ENCODE measurements around the gene ASTN1.
"Not testable (repeated sequence)": the region's sequence is repeated elsewhere in the genome, so short reads cannot be mapped to it uniquely, and the experiment has no call there.

ASTN1 gene

DNA sequence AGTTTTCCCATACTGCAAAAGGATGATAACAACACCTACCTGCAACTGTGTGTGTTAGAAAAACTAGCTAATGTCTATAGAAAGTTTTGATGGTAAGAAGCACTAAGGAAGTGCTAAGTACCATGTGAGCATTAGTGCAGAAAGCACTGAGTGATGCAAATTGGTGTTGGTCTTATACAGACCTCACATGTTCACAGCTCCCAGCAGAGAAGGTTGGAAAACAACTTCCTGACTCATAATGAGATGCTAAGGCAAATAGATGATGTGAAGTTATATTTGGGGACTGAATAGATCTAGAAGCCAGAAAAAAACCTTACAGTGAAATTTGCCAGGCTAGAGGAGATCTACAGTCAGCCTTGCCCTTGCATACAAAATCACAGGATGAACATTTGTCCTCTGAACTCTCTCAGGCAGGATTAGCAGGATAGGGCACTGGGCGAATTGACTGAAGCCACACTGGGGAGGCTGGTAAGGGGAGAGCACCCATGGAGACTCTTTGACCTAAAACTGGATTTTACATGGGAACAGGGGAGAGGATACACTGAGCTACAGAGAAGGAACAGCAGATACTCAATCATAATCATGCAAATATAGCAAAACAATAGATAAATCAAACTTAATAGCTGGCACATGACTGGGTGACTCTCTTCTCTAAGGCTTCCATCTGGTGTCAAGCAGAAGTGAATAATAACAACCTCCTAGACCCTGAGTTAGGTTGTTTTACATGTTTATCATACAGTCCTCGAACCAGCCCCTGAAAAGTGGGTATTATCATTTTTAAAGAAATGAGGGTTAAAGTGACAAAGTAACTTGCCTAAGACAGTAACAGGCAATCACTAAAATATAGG lies 61.3 kb downstream of the ASTN1 start:
- no peak for DNase-seq

DNA sequence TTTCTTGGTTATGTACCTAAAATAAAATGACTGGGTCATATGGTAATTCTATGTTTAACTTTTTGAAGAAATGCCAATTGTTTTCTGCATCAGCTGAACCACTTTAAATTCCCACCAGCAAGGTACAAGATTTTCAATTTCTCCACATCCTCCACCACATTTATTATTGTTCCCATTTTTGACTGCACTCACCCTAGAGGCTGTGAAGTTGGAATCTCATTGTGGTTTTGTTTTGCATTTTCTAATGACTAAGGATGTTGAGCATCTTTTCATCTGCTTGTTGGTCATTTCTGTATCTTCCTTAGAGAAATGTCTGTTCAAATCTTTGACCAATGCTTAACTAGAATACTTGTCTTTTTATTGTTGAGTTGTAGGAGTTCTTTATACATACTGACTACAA lies 72.5 kb downstream of the ASTN1 start:
- no peak for DNase-seq

DNA sequence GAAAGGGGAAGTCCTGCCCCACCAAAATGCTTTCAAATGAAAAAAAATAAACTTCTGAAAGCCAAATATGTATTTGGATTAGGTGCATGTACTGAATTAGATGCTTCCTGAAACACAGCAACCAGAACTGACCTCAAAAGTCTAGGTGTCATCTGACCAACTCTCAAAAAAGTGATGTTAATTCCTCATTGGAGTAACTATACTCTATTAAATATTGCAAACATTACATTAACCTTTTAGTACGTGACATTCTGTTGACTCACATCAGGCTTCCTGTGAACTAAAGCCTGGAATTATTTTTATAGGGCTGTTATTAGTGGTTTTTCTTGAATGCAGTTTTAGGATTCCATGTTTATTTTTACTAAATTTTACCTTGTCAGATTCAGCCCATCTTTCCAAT lies 73.5 kb downstream of the ASTN1 start:
- no peak for DNase-seq

DNA sequence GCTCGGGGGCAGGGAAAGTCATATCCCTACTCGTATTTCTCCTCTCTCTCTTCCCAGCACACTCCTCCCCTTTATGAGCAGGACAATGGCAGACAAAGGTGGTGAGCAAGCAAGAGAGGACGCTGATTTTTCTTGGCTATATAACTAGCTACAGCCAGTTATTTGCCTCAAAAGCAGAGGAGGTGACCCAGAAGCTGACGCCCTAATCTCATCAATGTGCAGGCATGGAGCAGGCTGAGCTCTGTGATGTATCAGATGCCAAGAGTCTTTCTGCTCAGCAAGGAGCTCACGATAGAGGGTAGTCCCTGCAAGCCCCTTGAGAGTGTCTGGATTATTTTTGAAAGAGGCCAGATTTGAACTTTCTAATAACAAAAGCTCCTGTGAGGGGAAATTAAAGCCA lies 75.5 kb downstream of the ASTN1 start:
- no peak for DNase-seq

DNA sequence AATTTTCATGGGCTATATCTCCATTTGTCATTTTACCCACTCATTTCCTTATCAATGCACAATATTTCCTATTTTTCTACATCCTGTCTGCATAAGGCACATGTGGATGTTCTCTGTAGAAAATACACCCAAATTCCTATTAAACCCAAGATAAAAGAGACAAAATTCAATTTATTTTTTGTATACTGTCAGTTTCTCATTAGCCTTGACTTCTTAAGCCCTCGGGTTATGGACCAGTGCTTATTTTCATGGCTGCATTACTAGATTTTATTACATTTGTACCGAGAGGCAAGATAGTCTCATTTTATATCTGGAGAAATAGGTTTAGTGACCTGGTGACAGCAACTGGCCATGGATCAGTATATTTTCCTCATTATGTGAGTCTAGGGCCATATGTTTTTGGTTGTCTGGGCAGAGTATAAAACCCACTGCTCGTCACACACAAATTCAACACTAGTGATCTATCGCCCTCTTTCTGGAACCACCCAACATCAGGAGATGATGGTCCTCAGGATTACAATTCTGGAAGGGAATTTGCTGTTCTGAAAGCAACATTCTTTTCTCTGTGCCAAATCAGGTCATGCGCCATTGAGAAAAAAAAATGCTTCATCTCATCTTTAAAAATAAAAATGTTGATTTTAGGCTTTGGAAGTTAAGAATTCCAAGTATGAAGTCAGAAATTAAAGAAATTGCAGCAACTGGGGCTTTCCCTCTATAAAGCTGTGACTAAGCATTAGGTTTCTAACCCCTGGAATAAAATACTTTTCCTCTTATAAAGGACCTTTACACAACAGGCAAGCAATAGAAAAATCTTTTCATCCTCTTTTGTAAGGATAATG lies 81.4 kb downstream of the ASTN1 start:
- DNase-seq, result no peak

DNA sequence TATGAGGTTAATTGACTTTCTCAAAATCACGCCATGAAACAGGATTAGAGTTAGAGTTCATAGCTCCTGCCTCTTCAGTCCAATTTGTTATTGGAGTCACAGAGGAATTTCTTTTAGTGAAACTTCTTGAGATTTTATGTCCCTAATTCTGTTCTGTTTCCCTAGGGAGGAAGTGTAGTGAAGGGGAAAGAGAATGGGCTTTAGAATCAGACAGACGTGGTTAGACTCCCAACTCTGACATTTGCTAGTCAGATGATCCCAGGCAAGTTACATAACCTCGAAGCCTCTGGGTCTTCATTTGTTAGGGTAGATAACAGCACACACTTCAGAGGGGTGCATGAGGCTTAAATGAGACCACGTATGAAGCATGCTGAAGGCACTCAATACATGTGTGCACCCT lies 83.9 kb downstream of the ASTN1 start:
- no peak for DNase-seq

DNA sequence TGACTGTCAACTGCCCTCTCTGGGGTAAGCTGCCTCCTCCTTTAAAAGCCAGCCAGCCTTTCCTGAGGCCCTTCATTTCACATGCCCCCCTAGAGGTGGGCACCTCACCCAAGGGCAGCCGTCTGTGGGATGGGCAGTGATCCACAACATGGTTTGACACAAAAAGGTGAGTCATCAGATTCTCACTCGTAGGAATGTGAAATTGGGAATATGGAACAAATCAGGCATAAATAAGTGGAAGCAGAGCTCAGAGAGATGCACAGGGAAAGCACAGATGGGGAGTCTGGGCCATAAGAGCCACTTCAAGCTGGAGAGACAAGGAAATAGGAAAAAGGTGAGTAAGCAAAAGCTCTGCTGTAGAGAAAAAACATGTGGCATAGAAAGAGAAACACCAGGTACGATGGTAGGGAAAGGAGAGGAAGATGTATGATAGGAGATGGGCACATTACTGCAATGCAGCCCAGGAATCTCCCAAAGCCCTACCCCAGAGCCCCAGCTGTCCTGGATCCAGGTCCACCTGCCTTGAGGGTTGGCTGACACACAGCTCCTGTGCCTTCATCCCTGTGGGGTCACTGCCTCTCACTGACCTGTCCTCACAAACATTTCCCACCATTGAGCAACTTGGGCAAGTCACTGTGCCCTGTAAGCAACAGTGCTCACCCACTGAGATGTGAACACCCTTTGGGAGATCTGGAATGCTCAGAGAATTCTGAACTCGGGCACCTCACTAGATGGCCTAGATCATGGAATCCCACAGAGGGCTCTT lies 86.6 kb downstream of the ASTN1 start:
- DNase-seq, result no peak

DNA sequence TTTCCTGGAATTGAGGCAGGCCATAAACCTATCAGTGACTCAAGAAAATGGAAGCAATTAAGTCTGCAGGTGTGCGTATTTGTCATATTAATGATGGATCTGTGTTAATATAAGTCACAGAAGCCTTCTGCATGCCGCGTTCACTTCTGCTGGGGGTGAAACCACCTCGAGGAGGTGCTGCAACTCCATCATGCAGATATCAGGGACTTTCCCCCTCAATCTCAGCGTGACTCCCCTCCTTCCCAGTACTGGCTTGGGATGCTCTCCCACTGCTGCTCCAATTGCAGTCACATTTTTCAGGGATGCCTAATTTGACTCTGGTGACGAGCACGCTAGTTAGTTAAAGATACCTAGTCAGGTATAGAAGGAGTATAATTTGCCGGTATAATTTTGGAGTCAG lies 87.5 kb downstream of the ASTN1 start:
- DNase-seq, result no peak

DNA sequence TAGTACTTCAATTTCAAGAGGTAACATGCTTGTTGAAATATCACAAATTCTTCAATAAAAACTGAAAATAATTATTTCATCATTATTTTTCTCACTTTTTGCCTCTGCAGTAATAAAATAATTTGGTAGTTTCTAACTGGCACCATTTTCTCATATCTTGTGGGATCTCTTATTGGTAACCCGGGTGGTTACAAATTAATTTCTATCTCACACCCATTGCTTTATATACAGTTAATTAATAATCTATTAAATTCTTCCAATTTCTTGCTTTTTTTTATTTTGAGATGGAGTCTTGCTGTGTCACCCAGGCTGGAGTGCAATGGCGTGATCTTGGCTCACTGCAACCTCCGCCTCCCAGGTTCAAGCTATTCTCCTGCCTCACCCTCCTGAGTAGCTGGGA lies 89.7 kb downstream of the ASTN1 start:
- not testable (repeated sequence) for DNase-seq

DNA sequence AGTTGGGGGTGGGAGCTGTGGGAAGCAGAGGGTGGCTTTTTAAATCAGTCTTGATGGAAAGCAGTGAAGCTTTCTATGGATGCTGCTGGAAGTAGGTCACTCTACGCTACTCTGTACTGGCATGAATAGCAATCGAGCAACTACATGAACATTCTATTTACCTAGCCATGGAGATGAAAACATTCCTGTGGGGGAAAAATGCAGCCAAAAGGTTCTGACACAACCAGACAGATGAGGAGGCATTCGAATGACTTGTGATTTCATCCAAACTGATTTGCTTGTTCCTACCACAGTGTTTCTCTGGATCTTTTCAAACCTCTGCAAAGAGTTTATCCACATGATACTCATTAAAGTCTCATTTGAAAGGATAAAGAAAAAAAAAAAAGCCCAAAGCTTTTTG lies 95.0 kb downstream of the ASTN1 start:
- no peak for DNase-seq

DNA sequence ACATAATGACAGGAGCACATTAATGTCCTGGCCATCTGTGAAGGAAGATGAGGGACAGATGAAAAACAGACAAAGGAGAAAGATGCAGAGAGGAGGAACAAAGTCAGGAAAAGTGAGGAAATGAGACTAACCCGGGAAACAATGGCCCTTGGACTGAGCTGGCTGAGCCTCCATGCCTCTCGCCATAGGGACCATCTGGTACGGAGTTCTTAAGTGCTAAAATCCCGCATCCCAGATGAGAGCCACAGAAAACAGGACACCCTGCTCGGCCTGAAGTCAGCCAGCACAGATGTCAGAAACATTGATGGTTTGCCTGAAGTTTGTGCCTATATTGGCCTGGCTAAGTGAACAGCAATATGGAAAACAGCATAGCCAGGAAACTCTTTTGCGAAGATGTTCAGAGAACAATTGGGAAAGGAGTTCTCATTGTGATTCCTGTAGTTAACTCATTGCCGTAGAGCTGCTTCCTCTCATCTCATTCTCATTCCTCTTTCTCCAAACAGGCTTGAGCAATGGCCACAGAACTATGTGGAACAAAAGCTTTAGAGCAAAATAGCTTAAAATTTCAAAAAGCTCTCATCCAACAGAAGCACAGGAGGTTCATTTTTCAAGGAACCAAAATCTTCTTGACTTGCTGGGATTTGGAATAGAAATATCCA lies 96.6 kb downstream of the ASTN1 start:
- no peak for DNase-seq

DNA sequence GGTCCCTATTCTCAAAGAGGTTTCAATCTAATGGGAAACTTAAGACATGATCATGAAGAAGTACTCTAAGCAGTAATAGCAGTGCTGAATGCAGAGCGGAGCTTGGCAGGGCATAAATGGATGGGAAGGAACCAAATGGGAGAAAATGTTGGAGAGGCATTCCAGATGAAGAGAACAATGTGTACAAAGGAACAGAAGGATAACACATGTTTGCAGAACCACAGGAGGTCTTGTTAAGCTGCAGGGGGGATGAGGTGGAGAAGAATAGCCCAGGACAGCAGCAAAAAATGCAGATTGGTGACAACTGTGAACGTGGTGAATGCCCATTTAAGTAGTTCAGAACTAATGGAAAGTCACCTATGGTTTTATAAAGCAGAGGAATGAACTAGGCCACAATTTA lies 99.1 kb downstream of the ASTN1 start:
- no peak for DNase-seq

DNA sequence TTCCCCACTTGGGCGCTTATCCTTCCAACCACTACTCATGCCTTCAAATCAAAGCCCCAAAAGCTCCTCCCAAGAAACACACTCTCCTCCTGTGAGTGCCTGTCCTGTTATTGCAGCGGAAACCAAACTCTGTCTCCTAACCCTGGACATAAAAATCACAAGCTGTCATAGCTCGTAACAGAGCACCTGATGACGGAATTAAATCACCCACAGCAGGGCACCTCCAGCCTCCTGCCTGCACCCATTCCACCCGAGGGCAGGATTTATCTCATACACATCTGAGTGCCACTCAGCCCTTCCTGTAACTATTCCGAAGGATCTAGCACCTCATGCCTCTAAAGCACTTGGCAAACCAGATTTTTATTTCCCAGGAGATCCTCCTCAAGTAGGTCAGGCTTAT lies 100.9 kb downstream of the ASTN1 start:
- DNase-seq, result no peak

DNA sequence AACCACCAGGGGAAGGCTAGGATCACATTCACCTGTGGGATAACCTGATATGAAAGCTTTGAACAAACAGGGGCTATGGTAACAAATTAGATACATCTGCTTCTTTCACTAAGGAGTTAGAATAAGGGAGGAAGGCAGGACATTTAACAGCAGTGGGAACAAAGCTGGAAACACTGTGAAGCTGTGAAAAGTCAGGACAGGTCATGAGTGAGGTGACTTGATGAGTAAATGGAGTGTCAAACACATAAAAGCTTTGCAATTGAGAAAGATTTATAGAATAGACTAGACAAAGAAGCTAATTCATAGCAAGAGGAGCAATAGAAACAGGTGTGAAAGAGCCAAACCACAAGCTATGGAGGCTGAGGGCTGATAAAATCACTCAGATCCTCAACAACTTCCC lies 110.0 kb downstream of the ASTN1 start:
- no peak for DNase-seq

DNA sequence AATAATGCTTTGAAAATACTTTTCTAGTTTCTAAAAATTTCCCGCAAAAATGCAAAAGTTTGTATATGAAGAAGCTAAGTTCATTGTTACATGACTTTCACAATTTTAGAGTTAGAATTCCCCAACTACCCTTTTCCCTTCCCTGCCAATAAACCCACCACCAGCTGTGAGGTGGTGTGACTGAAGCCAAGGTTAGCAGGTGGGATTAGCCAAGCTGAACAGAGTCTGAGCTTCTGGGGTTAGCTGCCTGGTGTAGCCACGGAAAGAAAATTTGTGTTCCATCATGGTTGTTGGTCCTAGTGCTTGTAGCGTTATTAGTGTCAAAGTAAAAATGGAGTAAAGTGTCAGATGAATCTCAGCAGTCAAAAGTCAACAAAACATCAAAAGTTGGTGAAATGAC lies 110.9 kb downstream of the ASTN1 start:
- no peak for DNase-seq

DNA sequence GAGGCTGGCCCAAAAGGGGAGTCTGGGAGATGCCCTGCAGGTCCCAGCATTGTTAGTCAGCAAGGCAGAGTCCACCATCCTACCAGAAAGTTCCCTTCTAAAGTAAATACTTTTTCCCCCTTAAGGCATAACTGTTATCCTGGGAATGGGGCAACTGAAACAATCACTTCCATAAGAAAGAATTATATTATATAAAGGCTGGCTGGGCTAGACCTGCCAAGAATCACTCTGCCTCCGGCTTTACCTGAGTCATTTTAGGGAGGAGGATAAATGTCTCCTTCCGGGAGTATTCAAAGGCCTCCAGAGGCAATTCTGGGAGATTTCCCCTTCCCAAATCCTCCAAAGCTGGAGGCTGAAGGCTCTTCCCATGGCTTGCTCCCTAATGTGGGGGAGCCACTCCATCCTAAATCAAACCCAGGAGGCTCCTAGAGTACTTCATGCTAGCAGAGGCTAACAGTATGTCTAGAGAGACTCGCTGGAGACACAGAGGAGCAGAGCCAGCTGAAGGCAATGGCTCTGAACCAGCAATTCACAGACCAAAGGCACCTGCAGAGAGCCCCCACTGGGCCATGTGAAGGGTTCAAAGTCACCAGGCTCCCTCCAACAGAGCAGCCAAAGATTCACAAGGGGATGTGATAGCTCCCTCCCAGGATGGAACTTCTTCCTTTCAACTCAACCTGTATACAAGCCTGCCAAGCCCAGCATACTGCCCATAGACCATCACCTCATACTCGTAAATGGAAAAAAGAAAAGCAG lies 116.0 kb downstream of the ASTN1 start:
- no peak for DNase-seq

DNA sequence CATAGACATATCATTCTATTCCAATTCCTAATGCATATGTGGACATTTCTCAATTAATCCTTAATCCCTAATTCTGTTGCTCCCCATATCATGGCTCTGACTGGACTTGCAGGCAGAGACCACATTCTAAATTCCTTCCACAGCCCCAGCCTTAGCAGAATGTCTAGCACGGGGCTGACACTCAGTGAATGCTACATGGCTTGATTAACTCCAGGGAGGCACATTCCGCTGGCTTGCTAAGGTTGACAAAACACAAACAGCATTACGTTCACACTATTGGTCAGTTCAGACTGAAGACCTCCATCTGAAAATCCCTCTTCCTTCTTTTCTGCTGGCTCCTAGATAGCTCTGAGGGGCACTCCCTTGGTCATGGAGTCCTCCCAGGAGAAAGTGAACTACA lies 119.4 kb downstream of the ASTN1 start:
- no peak for DNase-seq

DNA sequence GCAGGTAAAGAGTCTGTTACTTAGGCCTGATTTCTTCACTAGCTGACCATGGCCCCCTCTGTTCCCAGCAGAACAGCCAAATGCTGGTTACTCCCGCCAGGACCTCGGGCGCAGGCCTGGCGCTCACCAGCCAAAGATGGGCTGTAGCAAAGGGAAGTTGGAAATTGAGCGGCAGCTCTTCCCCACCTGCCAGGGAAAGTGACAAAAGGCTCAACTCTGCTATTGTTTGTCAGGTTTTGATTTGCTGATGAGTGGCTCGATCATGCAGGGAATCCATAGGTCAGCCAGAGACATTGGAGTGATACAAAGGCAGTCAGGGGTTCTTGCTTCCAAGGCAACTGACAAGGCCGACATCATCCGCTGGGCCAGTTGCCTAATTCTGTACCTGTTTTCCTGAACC lies 120.1 kb downstream of the ASTN1 start:
- no peak for DNase-seq

DNA sequence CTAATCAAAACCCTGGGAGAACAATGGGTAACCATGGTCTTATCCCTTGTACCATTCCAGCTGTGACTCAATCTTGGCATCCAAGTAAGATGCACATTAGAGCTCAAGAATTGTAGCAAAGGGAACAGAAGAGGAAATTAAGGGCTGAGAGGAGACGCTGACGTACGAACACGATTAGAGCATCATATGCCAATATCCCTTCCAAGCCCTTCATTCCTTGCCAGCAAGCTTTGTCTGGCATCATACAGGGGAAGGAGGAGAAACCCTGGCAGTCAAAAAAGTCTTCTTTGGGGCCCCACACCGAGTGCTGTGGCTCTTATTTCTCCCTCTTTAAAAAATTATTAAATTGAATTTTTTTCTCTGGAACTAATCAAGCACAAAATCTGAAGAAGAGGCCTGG lies 120.9 kb downstream of the ASTN1 start:
- no peak for DNase-seq

DNA sequence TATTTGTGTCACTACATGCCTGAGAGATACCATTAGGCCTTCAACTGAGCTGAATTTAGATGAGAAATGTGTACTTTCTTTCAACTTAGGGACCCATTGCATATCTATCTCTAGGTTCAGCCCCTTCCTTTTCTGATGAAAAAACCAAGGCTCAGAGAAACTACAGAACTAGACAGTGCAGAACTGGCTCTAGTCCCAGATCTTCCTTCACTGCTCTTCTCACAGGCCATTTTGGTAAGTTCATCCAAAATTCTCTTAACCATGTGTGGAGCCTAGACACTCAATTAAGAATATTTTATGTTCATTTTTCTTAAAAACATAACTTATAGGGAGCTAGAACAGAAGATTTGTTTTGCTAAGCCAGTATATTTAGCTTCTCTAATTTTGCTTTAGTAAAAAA lies 128.9 kb downstream of the ASTN1 start:
- no peak for DNase-seq

DNA sequence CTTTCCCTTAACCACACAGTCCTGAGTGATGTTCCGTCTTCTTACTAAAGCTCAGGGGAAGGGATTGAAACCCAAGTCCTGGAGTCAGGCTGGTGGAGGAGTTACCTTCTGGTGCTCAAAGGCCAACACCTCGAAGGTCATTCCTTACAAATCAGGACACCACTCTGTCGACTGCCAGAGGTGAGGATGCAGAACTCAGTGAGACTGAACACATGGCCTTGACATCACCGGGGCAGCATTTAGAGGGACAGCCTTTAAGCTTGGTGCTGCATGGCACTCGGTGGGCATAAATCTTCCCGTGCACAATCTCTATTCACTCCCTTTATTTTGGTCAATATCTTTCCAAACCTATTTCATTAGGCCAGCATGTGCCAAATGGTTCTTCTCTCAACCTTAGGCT lies 130.9 kb downstream of the ASTN1 start:
- no peak for DNase-seq

DNA sequence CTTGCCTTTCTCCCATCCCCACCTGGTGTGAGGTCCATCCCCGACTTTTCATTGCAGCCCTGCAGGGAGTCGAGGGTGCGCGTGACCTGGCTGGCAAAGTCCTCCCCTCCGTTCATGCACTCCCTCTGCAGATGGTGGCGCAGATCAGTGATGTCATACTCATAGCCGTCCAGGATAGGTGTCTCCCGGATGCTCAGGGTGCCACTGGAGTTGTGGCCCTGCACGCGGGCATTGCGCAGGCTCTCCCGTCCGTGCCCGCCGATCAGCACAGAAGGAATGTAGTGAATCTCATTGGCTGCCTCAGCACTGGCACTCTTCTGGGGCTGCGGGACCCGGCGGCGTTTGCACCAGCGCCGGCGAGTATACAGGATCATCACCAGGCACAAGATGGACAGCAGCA lies 132.1 kb downstream of the ASTN1 start:
- no peak for DNase-seq
